ENCODE results near the gene THRA. TPM values are rescaled to one million over a fixed set of nuclear protein-coding genes. Genes with fewer than 3 reads are reported as not detected.

THRA gene
- polyA plus RNA-seq, 1 experiment, result 43.3 TPM

- TF ChIP-seq, protein P1, sequence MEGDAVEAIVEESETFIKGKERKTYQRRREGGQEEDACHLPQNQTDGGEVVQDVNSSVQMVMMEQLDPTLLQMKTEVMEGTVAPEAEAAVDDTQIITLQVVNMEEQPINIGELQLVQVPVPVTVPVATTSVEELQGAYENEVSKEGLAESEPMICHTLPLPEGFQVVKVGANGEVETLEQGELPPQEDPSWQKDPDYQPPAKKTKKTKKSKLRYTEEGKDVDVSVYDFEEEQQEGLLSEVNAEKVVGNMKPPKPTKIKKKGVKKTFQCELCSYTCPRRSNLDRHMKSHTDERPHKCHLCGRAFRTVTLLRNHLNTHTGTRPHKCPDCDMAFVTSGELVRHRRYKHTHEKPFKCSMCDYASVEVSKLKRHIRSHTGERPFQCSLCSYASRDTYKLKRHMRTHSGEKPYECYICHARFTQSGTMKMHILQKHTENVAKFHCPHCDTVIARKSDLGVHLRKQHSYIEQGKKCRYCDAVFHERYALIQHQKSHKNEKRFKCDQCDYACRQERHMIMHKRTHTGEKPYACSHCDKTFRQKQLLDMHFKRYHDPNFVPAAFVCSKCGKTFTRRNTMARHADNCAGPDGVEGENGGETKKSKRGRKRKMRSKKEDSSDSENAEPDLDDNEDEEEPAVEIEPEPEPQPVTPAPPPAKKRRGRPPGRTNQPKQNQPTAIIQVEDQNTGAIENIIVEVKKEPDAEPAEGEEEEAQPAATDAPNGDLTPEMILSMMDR (IDR thresholded peaks at IDR 0.05; ENCODE audit: insufficient read depth, low read depth, low read length), result peak; percentile 81
- ChIA-PET CTCF (interaction anchor here (0.6 to 7.7 kb wide), 38 partner anchors 11 to 422 kb away, joined by 3 to 130 read pairs (median 5); partner anchors contain the start of genes CSF3, MED24, MSL1 and NR1D1), POLR2A (interaction anchor here (0.6 to 2.2 kb wide), 3 partner anchors 11 to 12 kb away, joined by 3 to 7 read pairs (median 6); partner anchors contain the start of gene NR1D1)
- Histone ChIP-seq H3K27me3 (ENCODE audit: control insufficient read depth, insufficient read depth, low read length) (no peaks in the 10 kb centered on the region), H3K36me3 (ENCODE audit: control insufficient read depth, insufficient read depth, low read length) (no peaks in the 10 kb centered on the region), H3K4me3 (ENCODE audit: low read depth, low read length) (no peak overlapping the region)
- no peak for DNase-seq (ENCODE audit: low read depth)
Observed at GRCh38 chr17:40111221-40112128, 48.7 kb downstream of the THRA start.

- Histone ChIP-seq H3K36me3 (ENCODE audit: control insufficient read depth, insufficient read depth, low read length) (no peaks in the 10 kb centered on the region), H3K27me3 (ENCODE audit: control insufficient read depth, insufficient read depth, low read length) (no peaks in the 10 kb centered on the region), H3K4me3 (ENCODE audit: low read depth, low read length) (no peak overlapping the region)
- TF ChIP-seq, protein P1 (IDR thresholded peaks at IDR 0.05; ENCODE audit: insufficient read depth, low read depth, low read length), result no peak
- POLR2A ChIA-PET, result interaction anchor here (0.6 to 2.2 kb wide), 4 partner anchors 12 to 58 kb away, joined by 3 to 7 read pairs (median 6); partner anchors contain the start of genes MED24 and NR1D1
- no peak for DNase-seq (ENCODE audit: low read depth)
- CTCF ChIA-PET, result interaction anchor here (0.7 to 7.7 kb wide), 46 partner anchors 11 to 421 kb away, joined by 3 to 130 read pairs (median 6); partner anchors contain the start of genes CASC3, CSF3, MED24 and MSL1
Observed at GRCh38 chr17:40112191-40112711, 49.5 kb downstream of the THRA start.

DNA sequence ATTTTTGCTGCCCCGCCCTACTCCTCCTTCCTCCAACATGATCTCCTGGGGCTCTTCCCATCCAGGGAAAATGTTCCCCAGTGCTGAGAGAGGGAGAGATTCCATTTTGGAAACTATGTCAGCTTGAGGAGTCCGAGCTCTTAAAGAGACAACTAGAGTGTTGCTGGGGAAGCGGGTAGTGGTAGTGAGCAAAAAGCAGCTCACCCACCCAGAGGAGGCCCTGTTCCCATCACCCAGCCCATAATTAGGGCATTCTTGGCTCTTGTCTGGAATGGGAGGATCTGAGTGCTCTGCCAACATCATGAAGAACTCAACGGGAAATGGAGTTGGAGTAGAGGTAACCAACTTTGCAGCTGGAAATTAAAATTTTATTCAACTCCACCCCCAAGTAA is 49.9 kb downstream of the THRA start:
- ChIA-PET POLR2A (interaction anchor here (0.6 to 2.2 kb wide), 6 partner anchors 10 to 58 kb away, joined by 3 to 8 read pairs (median 6); partner anchors contain the start of genes MED24 and NR1D1), CTCF (interaction anchor here (0.7 to 7.7 kb wide), 43 partner anchors 8 to 421 kb away, joined by 3 to 130 read pairs (median 6); partner anchors contain the start of genes CASC3, CSF3, MED24 and MSL1)
- H3K4me3 ChIP-seq (ENCODE audit: low read depth, low read length), result no peak overlapping the region
- no peaks in the 10 kb centered on the region for H3K27me3 ChIP-seq (ENCODE audit: control insufficient read depth, insufficient read depth, low read length)
- TF ChIP-seq, protein P1 (IDR thresholded peaks at IDR 0.05; ENCODE audit: insufficient read depth, low read depth, low read length), result 0 out of 2 replicates have a peak, but pooled peaks have one; percentile 1
- no peaks in the 10 kb centered on the region for H3K36me3 ChIP-seq (ENCODE audit: control insufficient read depth, insufficient read depth, low read length)
- DNase-seq (ENCODE audit: low read depth), result no peak

DNA sequence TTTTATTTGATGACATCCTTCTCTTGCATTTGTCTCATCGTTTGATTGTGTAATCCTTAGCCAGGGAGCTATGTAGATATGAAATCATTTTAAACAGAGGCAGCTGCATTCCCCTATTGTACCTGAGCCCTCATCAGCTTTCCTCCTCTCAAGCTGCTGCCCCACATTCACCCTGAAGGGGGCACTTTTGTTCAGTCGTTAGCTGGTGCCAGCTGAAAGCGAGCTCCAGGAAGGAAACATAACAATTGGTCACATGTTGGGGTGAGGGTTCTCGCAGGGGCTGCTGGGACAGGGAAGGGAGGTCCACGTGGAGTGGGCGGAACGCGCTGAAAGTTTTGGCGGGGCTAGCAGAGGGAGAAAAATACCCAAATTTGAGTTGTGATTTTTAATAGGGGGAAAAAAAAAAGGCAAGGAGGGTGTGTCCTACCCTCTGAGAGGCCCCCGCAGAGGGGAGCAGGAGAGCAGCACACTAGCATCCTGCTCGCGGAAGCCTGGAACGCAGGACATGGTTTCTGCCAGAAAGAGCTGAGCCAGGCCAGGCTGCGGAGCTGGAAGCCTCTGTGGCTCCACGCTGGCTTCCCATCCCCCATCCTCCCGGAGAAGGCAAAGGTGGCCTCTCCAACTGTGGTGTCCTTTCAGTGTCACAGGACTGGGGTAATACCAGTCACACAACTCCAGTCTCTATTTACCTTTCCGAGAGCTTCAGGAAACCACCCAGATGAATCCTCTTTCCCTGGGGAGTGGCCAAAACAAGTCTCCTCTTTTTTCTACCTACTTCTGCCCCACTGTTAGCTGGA is 50.5 kb downstream of the THRA start:
- peak; percentile 78 for DNase-seq (ENCODE audit: low read depth)
- CTCF ChIA-PET, result interaction anchor here (0.6 to 7.7 kb wide), 43 partner anchors 8 to 420 kb away, joined by 3 to 130 read pairs (median 6); partner anchors contain the start of genes CASC3, CSF3, MED24 and MSL1
- TF ChIP-seq, protein P1 (IDR thresholded peaks at IDR 0.05; ENCODE audit: insufficient read depth, low read depth, low read length), result peak; percentile 82; the same call in 1 of the 2 replicates
- no peaks in the 10 kb centered on the region for H3K36me3 ChIP-seq (ENCODE audit: control insufficient read depth, insufficient read depth, low read length)
- H3K4me3 ChIP-seq (ENCODE audit: low read depth, low read length), result peak overlapping the region; percentile 25
- H3K27me3 ChIP-seq (ENCODE audit: control insufficient read depth, insufficient read depth, low read length), result no peaks in the 10 kb centered on the region
- POLR2A ChIA-PET, result interaction anchor here (0.6 to 2.2 kb wide), 7 partner anchors 9 to 429 kb away, joined by 3 to 8 read pairs (median 6); partner anchors contain the start of gene NR1D1

All from BJ (cell line).